Measurements from ENCODE around the gene ZBTB7A.

DNA sequence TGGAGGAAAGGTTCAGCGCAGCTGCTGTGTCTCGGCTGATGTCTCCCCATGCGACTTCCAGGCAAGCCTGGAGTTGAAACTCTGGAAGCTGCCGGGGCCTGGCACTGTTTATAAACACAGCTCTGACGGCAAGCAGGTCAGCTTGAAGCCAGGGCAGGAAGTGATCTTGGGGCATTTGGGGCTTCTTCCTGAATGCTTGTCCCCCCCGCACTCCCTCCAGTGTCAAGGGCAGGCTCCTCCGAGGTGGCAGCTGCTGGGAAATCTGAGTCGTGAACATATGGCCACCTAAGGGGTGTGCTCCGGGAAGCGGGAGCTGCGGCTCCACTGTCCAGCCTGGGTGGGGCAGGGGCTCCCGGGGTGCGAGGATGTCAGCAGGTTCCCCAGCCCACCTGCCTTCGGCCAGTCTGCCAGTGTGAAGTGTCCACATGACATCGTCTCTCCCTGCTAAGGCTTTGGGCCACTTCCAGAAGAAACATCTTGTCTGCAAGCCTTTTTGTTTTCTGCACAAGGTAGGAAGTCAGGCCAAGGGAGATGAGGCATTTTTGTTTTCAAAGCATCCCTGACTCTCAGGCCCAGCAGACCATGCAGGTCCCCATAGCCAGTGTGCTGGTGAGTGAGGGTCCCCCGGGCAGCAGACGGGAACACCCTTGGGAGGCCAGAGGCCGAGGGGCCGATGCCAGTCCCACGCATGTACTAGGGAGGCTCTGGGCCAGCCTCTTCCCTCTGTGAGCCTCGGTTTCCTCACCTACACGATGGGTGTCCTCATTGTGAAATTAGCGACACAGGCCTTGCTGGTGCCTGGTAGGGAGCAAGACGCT lies 56.5 kb downstream of the ZBTB7A start:
- TF ChIP-seq POLR2A (IDR thresholded peaks at IDR 0.05) = no peak
- TF ChIP-seq, protein P1, sequence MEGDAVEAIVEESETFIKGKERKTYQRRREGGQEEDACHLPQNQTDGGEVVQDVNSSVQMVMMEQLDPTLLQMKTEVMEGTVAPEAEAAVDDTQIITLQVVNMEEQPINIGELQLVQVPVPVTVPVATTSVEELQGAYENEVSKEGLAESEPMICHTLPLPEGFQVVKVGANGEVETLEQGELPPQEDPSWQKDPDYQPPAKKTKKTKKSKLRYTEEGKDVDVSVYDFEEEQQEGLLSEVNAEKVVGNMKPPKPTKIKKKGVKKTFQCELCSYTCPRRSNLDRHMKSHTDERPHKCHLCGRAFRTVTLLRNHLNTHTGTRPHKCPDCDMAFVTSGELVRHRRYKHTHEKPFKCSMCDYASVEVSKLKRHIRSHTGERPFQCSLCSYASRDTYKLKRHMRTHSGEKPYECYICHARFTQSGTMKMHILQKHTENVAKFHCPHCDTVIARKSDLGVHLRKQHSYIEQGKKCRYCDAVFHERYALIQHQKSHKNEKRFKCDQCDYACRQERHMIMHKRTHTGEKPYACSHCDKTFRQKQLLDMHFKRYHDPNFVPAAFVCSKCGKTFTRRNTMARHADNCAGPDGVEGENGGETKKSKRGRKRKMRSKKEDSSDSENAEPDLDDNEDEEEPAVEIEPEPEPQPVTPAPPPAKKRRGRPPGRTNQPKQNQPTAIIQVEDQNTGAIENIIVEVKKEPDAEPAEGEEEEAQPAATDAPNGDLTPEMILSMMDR (IDR thresholded peaks at IDR 0.05) = no peak
